GM18519 (cell line): Measurements from ENCODE around the gene IL32.
"Not testable (repeated sequence)": the region's sequence is repeated elsewhere in the genome, so short reads cannot be mapped to it uniquely, and the experiment has no call there.

ENCODE experiments used
- ATAC-seq: cut with Tn5 transposase; IDR thresholded peaks from one replicate; pipeline ENCODE4 v1.9.1; 2021; ENCODE audit warnings: mild to moderate bottlenecking, moderate library complexity; ENCODE audit not compliant: unreplicated experiment, low FRiP score

Gene IL32

GRCh38 chr16:3051009-3051408 lies 14.4 kb upstream of the IL32 start:
- ATAC-seq: no peak

DNA sequence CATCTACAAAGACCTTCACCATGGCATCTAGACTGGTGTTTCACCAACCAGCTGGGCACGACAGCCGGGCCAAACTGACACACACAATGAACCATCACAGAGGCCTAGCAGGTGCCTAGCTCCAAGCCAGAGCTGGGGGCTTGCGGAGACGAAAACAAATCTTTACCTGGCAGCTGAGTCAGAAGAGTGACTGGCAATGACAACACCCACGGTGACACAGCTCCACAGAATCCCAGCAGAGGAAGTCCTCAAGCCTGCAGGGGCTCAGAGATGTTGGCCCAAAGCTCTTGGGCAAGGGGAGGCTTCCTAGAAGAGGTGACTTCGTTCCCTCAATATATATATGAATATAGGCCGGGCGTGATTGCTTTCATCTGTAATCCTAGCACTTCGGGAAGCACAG lies 13.9 kb upstream of the IL32 start:
- no peak for ATAC-seq

DNA sequence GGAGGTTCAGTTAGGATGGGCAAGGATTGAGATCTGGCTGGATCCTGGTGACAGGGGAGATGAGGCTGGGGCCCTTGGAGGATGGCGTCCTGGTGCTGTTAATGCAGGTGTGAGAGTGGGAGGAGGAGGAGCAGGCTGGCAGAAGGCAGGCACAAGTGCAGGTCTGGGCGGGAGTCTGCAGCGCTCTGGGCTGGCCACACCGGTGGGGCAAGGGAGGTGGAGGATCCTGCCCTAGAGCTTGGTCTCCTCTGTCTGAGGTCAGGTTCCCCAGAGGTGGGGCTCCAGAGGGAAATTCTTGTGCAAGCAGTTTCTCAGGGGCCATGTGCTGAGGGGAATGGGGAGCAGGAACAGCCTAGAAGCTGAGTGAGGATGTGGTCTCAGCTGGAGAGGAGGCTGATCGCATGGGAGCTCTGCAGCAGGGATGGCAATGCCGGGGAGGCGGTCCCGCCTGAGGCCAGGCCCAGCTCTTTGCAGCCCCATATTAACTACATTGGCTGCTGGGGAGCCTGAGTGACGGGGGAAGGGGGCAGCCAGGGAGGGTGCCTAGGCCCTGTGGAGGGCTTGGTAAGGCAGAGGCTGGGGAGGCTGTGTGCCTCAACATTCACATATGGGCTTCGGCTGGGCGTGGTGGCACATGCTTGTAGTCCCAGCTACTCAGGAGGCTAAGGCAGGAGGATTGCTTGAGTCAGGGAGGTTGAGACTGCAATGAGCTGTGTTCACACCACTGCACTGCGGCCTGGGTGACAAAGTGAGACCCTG lies 12.7 kb upstream of the IL32 start:
- ATAC-seq: not testable (repeated sequence)

DNA sequence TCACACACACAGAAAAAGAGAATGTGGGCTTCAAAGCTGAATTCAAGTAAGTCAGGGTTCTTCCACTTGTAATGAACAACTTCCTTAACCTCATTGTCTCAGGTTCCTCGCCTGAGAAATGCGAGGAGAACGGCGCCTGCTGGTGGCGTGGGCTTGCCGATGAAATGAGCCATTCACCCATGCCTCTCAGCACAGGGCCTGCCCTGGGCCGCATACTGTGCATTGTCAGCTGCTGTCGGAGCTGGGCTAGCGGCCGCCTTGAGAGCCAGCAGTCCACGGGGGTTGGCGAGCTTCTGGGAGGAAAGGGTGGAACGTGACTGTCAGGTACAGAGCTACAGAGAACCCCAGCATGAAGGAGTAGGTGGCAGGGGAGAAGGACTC lies 12.1 kb upstream of the IL32 start:
- not testable (repeated sequence) for ATAC-seq

- no peak for ATAC-seq
Observed at GRCh38 chr16:3054965-3055733, 10.3 kb upstream of the IL32 start.

- ATAC-seq: not testable (repeated sequence)
Observed at GRCh38 chr16:3055734-3056115, 9.7 kb upstream of the IL32 start.

GRCh38 chr16:3056336-3057180 lies 8.9 kb upstream of the IL32 start:
- no peak for ATAC-seq

DNA sequence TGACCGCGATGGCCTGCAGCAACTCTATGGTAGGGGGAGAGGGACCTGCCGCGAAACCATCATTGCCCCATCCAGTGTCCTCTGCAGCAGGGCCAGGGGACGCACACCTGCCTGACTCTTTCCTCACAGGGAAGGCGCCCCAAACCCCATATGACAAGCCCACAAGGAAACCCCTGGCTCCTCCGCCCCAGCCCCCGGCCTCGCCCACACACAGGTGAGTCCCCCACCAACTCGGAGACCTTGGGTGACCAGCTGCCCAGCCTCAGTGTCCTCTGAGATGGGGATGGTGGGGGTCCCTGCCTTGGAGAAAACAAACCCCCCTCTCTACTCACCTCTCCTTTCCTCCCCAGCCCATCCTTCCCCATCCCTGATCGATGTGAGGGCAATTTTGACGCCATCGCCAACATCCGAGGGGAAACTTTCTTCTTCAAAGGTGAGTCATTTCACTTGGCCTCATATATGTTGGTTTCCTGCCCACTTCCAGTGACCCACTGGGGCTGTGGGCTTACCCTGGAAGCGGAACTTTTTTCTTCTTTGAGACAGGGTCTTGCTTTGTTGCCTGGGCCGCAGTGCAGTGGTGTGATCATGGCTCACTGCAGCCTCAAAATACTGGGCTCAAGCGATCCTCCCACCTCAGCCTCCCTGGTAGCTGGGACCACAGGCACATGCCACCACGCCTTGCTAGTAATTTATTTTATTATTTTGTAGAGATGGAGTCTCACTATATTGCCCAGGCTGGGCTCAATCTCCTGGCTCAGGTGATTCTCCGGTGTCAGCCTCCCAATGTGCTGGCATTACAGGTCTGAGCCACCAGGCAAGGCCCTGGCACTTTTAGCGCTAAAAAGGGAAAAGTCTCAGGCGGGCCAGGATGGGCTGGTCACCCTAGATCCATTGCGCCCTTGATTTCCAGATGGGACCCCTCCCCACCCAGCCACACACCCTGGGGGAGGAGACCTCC lies 8.0 kb upstream of the IL32 start:
- no peak for ATAC-seq

- no peak for ATAC-seq
Observed at GRCh38 chr16:3058139-3059030, 7.1 kb upstream of the IL32 start.

DNA sequence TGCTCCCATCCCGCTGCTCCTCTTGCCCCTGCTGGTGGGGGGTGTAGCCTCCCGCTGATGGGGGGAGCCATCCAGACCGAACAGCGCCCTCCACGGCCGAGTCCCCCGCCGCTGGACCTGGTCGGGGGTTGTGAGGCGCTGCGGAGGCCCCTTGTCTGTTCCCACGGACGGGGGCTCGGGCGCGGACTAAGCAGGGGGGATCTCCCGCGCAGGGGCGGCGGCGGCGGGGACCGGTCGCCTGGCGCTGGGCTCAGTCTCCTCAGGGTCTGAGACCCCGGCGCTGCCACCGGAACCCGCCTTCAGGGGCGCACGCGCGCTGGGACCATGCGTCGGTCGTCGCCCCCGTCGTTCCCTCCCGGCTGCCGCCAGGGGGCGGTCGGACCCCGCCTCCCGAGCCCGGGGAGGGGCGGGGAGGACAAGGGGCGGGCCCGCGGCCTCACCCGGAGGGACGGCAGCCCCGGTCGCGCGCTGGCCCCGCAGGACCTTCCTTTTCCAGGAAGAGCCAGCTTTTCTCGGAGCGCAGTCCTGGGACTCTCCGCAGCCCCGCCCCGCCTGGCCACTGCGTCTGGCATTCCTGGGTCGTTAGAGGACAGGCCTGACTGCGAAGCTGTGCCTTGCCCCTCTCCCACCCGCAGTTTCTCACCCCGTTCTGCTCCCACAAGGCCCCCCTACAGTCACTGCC lies 6.3 kb upstream of the IL32 start:
- ATAC-seq: peak; percentile 76

DNA sequence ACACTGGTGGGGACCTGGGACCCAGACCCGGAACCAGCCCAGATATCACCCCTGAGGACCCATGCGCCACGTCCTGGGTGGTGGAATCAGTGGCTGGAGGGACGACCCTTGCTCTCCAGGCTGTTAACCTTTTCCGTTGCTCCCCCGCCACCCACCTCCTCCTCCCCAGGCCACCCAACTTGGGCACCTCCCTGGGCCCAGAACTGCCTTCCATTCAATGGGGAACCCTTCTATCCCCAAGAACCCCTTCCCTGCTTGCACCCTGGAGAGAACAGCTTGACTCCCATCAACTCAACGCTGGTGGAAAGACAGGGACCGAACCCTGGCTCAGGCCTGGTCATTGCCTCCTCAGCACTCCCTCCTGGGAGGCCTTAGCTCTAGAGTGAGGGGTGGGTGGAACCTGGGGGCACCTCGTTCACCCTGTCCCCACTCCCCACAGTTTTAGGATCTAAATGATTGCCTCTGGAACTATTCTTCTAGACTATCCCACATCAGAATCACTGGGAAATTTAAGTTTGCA lies 5.7 kb upstream of the IL32 start:
- no peak for ATAC-seq

DNA sequence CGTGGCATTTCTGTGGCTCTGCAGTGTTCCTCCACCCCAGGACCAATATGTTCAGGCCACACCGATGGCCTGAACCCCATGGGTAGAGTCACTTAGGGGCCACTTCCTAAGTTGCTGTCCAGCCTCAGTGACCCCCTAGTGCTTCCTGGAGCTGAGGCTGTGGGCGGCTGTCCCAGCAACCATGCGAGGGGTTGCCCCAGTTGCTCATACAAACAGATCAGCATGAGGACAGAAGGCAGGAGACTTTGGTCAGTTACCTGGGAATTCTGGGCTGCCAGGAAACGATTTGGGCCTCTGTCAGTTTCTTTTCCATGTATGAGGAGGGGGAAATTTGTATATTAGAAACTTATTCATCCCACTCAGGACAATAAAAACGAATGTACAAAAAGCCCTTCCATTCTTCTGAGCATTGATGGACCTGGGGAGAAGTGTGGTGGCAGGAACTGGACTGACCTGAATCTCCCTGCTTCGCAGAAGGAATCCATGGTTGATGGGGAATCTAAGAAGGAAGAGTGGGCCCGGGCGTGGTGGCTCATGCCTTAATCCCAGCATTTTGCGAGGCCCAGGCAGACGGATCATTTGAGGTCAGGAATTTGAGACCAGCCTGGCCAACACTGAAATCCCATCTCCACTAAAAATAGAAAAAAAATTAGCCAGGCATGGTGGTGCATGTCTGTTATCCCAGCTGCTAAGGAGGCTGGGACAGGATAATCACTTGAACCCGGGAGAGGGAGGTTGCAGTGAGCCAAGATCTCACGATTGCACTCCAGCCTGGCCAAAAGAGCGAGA lies 4.9 kb upstream of the IL32 start:
- no peak for ATAC-seq

- ATAC-seq: no peak
Observed at GRCh38 chr16:3062553-3062952, 2.9 kb upstream of the IL32 start.

GRCh38 chr16:3063625-3064386 lies 1.6 kb upstream of the IL32 start:
- ATAC-seq: no peak

DNA sequence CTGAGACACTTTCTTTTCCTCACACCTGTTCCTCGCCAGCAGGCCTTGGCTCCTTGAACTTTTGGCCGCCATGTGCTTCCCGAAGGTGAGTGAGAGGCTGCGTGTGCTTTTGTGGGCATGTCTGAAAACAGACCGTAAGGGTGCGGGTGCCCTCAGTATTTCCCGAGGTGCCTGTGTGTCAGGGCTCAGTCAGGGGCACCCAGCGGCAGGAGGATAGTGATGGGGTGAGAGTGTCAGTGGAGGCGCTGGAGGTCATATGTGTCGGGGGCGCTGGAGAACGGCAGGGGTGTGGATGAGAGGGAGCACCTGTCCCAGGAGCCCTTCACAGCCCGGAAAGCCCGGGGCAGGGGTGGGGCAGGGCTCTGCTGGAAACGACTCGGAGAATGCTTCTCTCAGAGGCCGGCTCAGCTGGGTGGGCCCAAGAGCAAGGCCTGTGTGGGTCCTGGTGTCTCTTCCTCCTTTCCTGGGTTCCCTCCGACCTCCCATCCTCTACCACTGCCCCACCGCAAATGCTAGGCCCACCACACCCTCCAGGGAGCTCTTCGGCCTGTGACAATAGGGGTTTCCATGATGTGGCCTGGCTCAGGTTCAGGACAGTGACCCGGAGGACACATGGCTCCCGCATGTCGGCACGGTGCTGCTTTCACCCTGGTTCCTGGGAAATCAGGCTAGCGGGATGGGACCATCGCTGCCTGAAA lies 451 bp downstream of the IL32 start:
- no peak for ATAC-seq

DNA sequence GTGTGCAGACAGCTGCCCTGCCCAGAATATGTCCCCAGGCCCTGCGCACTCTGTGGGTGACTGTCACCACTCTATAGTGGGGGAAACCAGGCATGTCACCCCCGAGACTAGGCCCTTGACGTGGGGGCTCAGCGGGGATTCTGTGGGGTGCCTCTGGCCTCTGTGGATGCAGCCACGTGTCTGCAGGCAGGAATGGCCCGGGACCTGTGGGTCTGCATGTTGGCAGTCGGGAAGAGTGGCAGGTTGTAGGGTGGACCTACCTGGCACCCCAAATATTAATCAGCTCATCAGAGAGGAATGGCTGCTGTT lies 954 bp downstream of the IL32 start:
- no peak for ATAC-seq
